Activated naive CD4-positive, alpha-beta T cell treated with anti-CD3 and anti-CD28 coated beads, Interleukin-2, amount 10 ng/mL, durations not matched to agents 7 days and 5 days (primary cell): Measurements from ENCODE around the gene GYPE.
"Not testable (repeated sequence)": the region's sequence is repeated elsewhere in the genome, so short reads cannot be mapped to it uniquely, and the experiment has no call there.

Source experiments
- CTCF ChIA-PET: fragments of 350-600 bp; sonication (Branson Sonifier 250); formaldehyde crosslinking; loops from one replicate; lab custom pipeline; 2021; ENCODE audit warnings: antibody characterized with exemption; lab: Charles Lee
- DNase-seq: peaks from one replicate; pipeline ENCODE4 v3.0.0-alpha.2; 2020
- H3K27ac Mint-ChIP-seq: one replicate; pipeline ENCODE4 v1.8.0; 2021; ENCODE audit warnings: mild to moderate bottlenecking, moderate library complexity, mixed read lengths
- H3K27me3 Mint-ChIP-seq: one replicate; pipeline ENCODE4 v1.8.0; 2021; ENCODE audit warnings: mild to moderate bottlenecking, mixed read lengths
- H3K36me3 Mint-ChIP-seq: one replicate; pipeline ENCODE4 v1.8.0; 2021; ENCODE audit warnings: mixed read lengths
- H3K4me1 Mint-ChIP-seq: one replicate; pipeline ENCODE4 v1.8.0; 2021; ENCODE audit warnings: mixed read lengths
- H3K4me3 Mint-ChIP-seq: one replicate; pipeline ENCODE4 v1.8.0; 2021; ENCODE audit warnings: mild to moderate bottlenecking, moderate library complexity, mixed read lengths
- H3K9me3 Mint-ChIP-seq: one replicate; pipeline ENCODE4 v1.8.0; 2021; ENCODE audit warnings: mixed read lengths

Gene GYPE

GRCh38 chr4:143843506-143843832 is 61.9 kb downstream of the GYPE start:
- H3K27me3 Mint-ChIP-seq, H3K9me3 Mint-ChIP-seq, H3K27ac Mint-ChIP-seq, CTCF ChIA-PET, H3K4me3 Mint-ChIP-seq, H3K4me1 Mint-ChIP-seq, DNase-seq, H3K36me3 Mint-ChIP-seq: not testable (repeated sequence)

- DNase-seq, H3K27ac Mint-ChIP-seq, H3K4me3 Mint-ChIP-seq, H3K9me3 Mint-ChIP-seq, CTCF ChIA-PET, H3K36me3 Mint-ChIP-seq, H3K4me1 Mint-ChIP-seq, H3K27me3 Mint-ChIP-seq: not testable (repeated sequence)
These were observed 62.5 kb downstream of the GYPE start for GRCh38 chr4:143842624-143843505.

- H3K27ac Mint-ChIP-seq, CTCF ChIA-PET, H3K27me3 Mint-ChIP-seq, H3K4me3 Mint-ChIP-seq, H3K36me3 Mint-ChIP-seq, H3K4me1 Mint-ChIP-seq, H3K9me3 Mint-ChIP-seq, DNase-seq: not testable (repeated sequence)
These were observed 65.9 kb downstream of the GYPE start for GRCh38 chr4:143839413-143839812.

GRCh38 chr4:143834196-143834595 is 71.2 kb downstream of the GYPE start:
- H3K27ac Mint-ChIP-seq, H3K4me3 Mint-ChIP-seq, CTCF ChIA-PET, H3K36me3 Mint-ChIP-seq, H3K27me3 Mint-ChIP-seq, DNase-seq, H3K4me1 Mint-ChIP-seq: not testable (repeated sequence)
- H3K9me3 Mint-ChIP-seq = peaks cover 19% of the 10 kb centered on the region

- CTCF ChIA-PET, H3K27ac Mint-ChIP-seq, H3K36me3 Mint-ChIP-seq, DNase-seq, H3K4me1 Mint-ChIP-seq, H3K4me3 Mint-ChIP-seq, H3K27me3 Mint-ChIP-seq: not testable (repeated sequence)
- H3K9me3 Mint-ChIP-seq = peaks cover 19% of the 10 kb centered on the region
These were observed 71.7 kb downstream of the GYPE start for GRCh38 chr4:143833676-143834075.

- H3K4me3 Mint-ChIP-seq, H3K36me3 Mint-ChIP-seq, H3K27me3 Mint-ChIP-seq, H3K27ac Mint-ChIP-seq, H3K4me1 Mint-ChIP-seq, DNase-seq, CTCF ChIA-PET: not testable (repeated sequence)
- peaks cover 19% of the 10 kb centered on the region for H3K9me3 Mint-ChIP-seq
These were observed 74.8 kb downstream of the GYPE start for GRCh38 chr4:143830576-143830975.

GRCh38 chr4:143829239-143829620 is 76.1 kb downstream of the GYPE start:
- H3K27me3 Mint-ChIP-seq, CTCF ChIA-PET, H3K4me3 Mint-ChIP-seq, H3K36me3 Mint-ChIP-seq, H3K4me1 Mint-ChIP-seq, DNase-seq, H3K27ac Mint-ChIP-seq: not testable (repeated sequence)
- peaks cover 19% of the 10 kb centered on the region for H3K9me3 Mint-ChIP-seq
